ENCODE data around the gene GMNN.
"Not testable (repeated sequence)": the region's sequence is repeated elsewhere in the genome, so short reads cannot be mapped to it uniquely, and the experiment has no call there.

The GMNN gene

DNA sequence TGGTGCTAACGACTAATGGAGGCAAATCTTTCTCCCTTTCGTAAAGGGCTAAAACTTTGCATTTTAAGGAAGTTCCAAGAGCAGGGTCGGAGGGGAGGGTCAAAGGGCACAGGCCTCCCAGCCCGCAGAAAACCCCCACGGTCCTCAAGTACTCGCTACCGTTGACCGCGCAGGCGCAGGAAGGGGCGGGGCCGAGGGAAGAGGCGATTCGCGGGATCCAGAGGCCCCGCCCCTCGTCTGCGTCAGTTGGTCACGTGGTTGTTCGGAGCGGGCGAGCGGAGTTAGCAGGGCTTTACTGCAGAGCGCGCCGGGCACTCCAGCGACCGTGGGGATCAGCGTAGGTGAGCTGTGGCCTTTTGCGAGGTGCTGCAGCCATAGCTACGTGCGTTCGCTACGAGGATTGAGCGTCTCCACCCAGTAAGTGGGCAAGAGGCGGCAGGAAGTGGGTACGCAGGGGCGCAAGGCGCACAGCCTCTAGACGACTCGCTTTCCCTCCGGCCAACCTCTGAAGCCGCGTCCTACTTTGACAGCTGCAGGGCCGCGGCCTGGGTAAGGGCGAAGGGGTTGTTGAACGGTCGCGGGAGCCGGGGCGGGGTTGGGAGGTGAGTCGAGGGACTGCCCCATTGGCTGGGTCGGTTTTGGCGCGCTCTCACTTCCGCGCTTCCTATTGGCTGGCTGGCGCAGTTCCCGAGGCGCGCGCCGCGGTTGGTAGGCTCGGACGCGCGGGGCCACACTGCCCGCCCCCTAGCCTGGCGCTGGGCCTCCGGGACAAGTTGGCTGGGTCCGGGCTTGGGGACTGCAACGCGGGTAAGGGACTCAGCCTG is at the start of gene GMNN:
TSS of gene GMNN (plus strand) at position 242 of the 824 bp plus-strand sequence. CDS start 2,310 bp downstream, outside the sequence.
- peak; percentile 97 to 99 for DNase-seq (ENCODE audit: low read depth in 2 of 2)

GRCh38 chr6:24730653-24731052 is 44.1 kb upstream of the GMNN start:
- DNase-seq (ENCODE audit: low read depth in 2 of 2), result not testable (repeated sequence)

GRCh38 chr6:24731456-24732134 is 43.1 kb upstream of the GMNN start:
- not testable (repeated sequence) for DNase-seq (ENCODE audit: low read depth in 2 of 2)

DNA sequence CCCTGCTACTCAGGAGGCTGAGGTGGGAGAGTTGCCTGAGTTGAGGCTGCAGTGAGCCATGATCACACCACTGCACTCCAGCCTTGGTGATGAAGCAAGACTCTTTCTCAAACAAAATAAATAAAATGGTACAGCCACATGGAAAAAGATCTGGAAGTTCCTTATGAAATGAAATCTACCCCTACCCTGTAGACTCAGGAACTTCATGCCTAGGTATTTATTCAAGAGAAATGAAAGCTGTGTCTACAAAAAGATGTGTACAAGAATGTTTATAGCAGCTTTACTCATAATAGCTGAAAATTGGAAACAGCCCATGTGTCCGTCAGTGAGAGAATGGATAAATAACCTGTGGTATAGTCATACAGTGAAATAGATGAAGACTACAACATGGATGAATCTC is 40.6 kb upstream of the GMNN start:
- no peak for DNase-seq (ENCODE audit: low read depth in 2 of 2)

- DNase-seq (ENCODE audit: low read depth in 2 of 2), result not testable (repeated sequence)
These were observed 40.0 kb upstream of the GMNN start for GRCh38 chr6:24734710-24735109.

DNA sequence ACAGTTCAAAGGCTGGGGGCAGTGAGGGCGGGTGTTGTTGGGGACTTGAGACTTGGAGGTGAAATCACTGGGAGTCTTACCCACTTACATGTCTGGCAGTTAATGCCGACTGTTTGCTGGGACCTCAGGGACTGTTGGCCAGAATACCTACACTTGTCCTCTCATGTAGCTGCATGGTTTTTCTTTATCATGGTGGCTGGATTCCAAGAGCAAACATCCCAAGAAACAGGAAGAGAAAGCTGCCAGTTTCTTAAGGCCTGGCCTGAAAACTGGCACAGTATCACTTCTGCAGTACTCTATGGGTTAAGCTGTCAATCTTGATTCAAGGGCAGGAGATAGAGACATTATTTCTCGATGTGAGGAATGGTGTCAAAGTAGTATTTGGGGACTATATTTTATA is 36.0 kb upstream of the GMNN start:
- no peak for DNase-seq (ENCODE audit: low read depth in 2 of 2)

DNA sequence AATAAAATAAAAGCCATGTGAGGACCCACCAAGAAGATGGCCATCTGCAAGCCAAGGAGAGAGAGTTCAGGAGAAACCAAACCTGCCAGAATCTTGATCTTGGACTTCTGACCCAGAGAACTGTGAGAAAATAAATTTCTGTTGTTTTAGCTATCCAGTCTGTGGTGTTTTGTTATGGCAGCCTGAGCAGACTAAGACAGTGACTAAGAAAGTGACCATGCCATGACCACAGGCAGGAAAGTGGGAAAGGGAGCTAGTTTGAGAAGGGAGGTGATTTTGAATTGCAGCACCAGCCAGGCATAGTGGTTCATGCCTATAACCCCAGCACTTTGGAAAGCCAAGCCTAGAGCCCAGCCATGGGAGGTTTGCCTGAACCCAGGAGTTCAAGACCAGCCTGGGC is 33.9 kb upstream of the GMNN start:
- no peak for DNase-seq (ENCODE audit: low read depth in 2 of 2)

DNA sequence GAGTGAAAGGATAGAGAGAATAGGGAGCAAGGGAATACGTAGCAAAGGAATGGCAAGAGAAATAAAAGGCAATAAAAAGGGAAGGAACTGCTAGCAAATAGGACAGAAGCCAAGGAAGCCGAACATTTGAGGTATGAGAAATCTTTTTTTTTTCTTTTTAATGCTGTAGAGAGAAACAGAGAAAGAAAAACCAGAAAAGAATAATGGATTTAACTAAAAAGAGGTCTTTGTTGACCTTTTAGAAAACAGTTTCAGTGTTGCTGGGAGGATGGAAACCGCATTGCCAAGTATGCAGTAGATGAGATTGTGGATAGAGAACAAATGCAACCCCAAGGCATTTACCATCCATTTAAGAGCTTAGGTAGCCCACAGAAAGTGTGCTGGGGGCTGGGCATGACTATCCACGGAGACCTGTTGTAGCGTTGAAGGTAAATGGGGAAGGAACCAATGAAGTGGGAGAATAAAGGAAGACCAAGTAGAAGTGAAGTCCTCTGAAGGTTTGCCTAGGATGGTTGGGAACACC is 32.5 kb upstream of the GMNN start:
- no peak for DNase-seq (ENCODE audit: low read depth in 2 of 2)

- DNase-seq (ENCODE audit: low read depth in 2 of 2), result peak; percentile 15 to 18
These were observed 31.3 kb upstream of the GMNN start for GRCh38 chr6:24743265-24743943.

DNA sequence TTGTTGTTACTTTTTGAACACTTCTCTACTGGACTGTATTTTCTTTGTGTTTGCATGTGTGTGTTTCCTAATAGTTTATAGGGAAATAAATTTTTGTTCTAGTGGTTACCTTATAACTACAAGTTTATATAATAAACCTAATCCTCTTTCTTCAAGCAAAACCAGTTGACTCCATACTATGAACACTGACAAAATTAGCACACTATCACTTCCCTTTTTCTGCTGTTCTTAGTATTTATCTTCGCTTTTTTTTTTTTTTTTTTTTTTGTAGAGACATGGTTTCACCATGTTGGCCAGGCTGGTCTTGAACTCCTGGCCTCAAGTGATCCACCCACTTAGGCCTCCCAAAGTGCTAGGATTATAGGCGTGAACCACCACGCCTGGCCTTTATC is 30.8 kb upstream of the GMNN start:
- DNase-seq (ENCODE audit: low read depth in 2 of 2), result no peak

DNA sequence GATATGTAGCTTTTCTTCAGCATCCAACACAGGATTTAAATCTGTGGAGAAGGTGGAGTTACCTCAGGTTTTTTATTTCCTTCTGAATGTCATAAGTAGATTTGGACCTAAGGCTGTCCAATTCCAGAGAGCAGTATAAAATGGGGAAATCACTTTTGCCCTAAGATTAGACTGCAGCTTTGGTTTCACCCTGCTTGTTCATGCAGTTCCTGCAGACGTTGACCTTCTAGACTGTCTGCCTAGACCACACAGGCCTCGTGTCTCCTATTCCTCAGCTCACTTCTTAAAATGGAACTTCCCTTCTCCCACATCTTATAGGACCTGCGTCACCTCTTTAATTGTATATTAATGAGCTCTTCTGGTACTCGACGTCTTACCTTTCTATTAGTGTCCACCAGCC is 29.8 kb upstream of the GMNN start:
- no peak for DNase-seq (ENCODE audit: low read depth in 2 of 2)

DNA sequence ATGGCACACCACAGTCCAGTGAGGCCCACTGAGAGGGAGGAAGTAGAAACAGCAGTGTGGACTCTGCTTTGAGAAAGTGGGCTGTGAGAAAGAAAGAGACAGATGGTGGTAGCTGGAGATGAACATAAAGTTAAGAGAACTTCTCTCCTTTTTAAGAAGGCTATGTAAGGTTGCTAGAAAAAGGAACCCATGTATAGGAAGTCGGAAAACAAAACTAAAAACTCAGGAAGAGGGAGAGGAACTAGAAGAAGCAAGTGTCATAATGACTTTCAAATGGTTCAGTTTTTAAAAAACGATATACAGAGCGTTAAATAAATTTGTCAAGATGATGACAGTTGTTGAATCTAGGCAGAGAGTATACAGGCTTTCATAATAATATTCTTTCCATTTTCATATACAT is 25.4 kb upstream of the GMNN start:
- DNase-seq (ENCODE audit: low read depth in 2 of 2), result no peak

DNA sequence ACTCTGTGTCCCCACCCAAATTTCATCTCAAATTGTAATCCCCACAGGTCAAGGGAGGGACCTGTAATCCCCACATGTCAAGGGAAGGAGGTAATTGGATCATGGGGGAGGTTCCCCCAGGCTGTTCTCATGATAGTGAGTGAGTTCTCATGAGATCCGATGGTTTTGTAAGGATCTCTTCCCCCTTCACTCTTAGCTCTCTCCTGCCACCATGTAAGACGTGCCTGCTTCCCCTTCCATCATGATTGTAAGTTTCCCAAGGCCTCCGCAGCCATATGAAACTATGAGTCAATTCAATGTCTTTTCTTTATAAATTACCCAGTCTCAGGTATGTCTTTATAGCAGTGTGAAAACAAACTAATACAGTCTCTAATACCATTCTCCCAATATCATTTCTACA is 23.9 kb upstream of the GMNN start:
- DNase-seq (ENCODE audit: low read depth in 2 of 2), result not testable (repeated sequence)

DNA sequence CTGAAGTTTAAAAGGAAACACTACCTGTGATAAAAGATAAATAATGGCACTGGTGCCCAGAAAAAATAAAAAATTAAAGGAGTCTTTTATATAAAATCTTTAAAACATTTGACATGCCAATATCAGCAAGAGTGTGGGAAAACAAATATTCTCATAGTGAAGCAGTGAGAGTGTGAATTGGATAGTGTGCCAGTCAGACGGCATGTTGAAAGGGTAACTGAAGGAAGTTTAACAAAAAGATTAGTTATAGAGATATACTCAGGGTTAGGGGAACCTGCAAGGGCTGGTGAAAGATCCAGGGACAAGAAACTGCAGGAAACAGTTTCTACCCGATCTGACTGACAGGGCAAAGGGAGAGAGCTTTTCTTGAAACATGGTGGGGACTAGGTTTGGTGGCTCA is 22.2 kb upstream of the GMNN start:
- DNase-seq (ENCODE audit: low read depth in 2 of 2), result no peak

DNA sequence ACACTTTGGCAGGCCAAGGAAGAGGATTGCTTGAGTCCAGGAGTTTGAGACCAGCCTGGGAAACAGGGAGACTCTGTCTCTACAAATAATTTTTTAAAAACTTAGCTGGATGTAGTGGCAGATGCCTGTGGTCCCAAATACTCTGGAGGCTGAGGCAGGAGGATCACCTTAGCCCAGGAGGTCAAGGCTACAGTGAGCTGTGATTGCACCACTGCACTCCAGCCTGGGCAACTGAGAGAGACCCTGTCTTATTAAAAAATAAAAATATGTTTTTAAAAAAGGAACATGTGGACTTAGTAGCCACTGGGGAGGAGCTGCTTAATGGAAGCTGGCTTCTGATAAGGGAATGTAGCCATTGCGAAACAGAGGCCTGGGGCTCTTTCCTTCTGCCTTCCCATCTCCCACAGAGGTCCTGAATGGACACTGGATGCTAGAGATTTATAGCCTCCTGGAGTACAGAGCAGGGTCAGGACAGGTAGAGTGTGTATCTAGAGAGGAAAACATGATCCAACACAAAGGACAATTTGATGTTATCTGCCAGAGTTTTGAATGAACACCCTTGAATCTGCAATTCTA is 21.7 kb upstream of the GMNN start:
- DNase-seq (ENCODE audit: low read depth in 2 of 2), result no peak

DNA sequence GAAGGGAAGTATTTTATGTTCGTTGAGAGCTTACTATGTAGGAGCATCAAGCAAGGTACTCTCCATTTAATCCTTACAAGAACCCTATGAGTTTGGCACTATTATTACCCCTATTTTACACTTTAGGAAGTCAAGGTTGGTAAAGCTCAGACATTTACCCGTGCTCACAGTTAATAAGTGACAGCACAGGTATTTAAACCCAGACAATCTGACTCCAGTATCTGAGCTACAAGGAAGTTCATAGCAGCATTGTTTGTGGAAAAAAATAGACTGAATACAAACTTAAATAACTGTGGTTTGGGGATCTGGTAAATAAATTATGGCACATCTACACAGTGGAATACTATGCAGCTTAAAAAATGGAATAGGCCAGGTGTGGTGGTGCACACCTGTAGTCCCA is 21.2 kb upstream of the GMNN start:
- no peak for DNase-seq (ENCODE audit: low read depth in 2 of 2)

- DNase-seq (ENCODE audit: low read depth in 2 of 2), result not testable (repeated sequence)
These were observed 20.4 kb upstream of the GMNN start for GRCh38 chr6:24754378-24754777.

- DNase-seq (ENCODE audit: low read depth in 2 of 2), result no peak
These were observed 19.5 kb upstream of the GMNN start for GRCh38 chr6:24755279-24755678.

GRCh38 chr6:24757611-24758010 is 17.1 kb upstream of the GMNN start:
- DNase-seq (ENCODE audit: low read depth in 2 of 2), result no peak

DNA sequence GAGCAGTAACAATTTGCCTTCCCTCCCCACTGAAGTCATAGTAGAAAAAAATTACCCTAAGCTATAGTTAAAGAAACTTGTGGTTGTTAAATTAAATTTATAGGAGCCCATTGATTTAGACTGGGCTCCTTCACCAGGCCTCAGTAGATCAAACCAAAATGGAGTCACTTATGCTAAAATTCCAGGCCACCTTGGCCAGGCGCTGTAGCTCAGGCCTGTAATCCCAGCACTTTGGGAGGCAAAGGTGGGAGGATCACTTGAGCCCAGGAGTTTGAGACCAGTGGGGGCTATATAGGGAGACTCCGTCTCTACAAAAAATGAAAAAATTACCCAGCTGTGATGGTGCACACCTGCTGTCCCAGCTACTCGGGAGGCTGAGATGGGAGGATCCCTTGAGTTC is 15.0 kb upstream of the GMNN start:
- DNase-seq (ENCODE audit: low read depth in 2 of 2), result no peak

DNA sequence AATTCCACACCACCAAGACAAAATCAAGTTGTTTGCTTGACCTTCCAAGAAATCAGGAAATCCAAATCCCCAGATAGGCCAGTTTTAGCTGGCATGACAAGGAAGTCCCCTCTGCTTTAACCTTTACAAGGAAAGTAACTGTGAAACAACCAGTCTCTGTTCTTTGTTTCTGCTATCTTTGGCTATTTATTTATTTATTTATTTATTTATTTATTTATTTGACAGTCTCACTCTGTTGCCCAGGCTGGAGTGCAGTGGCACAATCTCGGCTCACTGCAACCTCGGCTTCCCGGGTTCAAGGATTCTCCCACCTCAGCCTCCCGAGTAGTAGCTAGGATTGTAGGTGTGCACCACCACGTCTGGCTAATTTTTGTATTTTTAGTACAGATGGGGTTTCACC is 14.5 kb upstream of the GMNN start:
- no peak for DNase-seq (ENCODE audit: low read depth in 2 of 2)

GRCh38 chr6:24761193-24761835 is 13.4 kb upstream of the GMNN start:
- DNase-seq (ENCODE audit: low read depth in 2 of 2), result no peak
